GM19099 (cell line): ENCODE data around the gene LTBP1.

Experiments used
- POLR2A ChIP-seq: IDR thresholded peaks from 3 replicates; pipeline ENCODE4 v1.6.1; 2011; ENCODE audit warnings: low read depth; ENCODE audit not compliant: insufficient read length; ENCODE audit errors: extremely low read depth

The LTBP1 gene

DNA sequence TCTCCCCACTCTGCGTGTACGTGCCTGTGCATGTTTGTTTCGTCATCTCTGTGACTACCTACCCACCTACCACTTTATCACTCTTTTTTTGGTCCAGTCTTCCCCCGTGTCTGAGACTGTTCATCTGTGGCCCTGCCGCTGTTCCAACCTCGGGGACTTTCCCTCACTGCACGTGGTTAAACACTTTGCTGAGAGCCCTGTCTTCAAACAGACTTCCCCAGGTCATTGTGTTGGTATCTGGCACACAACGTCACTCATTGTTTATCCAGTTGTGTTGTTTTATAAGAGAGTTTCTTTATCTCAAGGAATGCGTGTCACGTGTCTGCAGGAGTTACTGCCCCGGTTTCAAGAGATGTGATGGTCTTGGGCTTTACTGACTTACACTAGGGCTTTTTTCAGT lies 267.7 kb downstream of the LTBP1 start:
- no peak for TF ChIP-seq POLR2A

DNA sequence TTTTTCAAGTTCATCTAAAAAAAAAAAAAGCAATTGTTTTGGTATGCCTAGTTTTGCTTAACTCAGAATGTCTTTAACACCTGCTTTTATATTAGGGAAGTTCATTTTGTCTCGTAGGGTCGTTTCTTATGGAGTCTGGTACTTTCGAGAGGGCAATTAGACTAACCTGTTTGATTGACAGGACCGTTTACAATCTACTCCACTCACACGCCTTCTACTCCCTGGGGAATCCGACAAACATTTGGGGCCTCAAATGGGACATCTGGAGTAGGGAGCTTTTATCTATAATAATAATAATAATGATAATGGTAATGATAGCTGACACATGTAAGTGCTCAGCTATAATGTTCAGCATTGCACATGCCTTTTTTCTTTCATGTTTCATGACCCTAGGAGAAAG lies 268.1 kb downstream of the LTBP1 start:
- no peak for TF ChIP-seq POLR2A

DNA sequence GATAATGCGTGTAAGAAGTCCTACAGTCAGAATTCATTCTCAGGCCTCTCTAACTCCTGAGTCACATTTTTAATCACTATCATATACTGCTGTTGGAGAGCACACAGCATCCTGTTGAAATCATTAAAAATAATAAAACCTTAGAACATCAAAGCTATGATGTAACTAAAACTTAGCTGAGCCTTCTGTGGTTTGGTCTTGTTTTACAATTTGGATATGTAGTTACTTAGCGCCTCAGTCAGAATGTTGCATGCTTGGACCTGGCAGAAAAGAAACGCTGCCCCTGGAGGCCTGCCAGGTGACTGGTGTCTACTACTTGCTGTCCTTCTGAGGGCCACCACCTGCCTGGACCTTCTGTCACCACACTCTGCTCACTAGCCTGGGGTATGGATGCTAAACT lies 268.5 kb downstream of the LTBP1 start:
- TF ChIP-seq POLR2A: no peak

DNA sequence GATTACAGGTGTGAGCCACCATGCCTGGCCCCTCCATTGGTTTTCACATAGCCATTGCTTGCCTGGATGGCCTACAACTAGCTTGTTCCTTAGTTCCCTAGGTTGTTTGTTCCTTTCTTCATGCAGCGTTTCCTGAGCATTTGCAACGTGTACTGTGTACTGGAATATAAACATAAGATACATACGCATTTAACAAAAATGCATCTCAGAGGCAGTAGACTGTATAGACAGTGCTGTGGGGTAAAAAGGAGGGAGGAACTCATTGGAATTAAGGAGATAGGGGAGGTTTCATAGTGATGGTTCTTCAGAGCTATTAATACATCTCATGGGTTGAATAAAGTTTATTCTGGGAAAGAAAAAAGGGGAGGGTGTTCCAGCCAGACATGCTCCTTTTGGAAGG lies 269.2 kb downstream of the LTBP1 start:
- no peak for TF ChIP-seq POLR2A

DNA sequence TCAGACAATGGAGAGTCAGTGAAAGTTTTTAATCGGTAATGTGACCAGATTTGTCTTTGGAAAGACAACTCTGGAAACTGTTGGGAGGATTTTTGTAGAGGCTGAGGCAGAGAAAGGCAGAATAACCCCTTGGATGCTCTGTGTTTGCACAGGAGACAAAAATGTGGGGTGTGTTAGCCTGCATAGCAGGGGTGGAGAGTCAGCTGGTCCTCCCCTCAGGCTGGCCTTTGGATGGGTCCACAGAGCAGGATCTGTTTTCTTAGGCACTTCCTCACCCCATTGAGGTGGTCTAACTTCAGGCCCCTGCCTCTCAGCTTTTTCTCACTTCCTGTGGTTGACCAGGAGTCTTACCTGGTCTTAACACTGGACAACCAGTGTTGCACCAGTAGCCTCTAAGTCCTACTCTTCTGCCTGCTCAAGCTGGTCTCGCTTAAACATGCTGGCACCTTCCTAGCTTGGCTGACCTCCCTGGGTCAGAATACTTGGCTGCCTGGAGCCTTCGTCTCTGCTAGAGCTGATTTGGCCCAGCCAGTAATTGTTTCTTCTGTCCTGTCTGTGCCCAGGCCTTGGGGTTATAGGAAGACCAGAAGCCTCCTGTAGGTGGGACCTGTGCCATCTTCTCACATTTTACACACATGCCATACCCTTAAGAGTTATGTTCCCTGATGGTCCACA lies 269.9 kb downstream of the LTBP1 start:
- TF ChIP-seq POLR2A: no peak

DNA sequence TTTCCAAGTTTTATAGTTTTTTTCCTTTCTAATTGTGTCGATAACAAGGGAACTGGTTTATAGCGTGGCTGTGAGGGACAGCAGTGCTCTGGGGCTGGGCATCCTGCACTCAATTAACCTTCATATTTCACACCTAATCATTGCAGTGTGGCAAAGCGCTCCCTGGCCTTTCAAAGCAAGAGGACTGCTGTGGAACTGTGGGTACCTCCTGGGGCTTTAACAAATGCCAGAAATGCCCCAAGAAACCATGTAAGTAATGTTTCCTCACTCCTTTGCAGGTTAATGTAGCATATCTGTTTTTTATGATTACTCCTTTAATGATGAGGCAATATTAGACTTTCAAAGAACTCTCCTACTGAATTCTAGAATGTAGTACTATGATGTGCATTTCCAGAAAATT lies 270.7 kb downstream of the LTBP1 start:
- TF ChIP-seq POLR2A: no peak

DNA sequence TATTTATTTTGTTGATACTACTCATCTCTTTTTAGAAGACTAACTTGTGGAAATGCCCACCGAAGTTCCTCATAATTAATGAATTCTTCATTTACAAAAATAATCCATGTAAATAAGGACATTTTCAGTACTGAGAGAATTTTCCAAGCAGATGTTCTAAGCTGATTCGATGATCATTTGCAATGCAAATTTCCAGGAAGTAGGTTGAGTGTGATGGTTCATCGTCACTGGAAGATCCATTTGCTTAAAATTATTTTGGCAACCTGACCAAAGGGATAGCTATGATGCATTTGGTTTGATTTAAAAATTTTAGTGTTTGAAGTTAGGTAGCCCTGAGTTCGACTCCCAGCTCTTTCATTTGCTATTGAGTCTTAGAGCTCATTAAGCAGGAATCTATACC lies 272.4 kb downstream of the LTBP1 start:
- TF ChIP-seq POLR2A: no peak

DNA sequence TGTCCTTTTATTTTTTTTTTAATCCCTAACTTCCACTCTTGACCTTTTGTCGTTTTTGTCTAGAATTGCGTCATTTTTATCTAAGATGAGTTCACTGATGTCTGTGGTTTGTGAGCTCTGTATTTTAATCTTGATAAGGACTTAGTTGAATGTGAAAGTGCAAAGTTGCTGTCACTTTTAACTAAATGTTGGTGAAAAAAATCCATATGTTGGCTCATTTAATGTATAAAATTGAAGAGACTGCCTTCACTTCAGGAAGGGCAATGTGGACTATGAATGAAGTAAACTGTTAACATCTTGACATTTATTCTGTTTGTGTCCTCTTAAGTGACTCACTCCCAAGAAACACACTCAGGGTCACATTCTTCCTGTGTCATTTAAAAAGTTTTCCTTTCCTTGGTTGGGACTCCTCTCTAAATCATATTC lies 273.1 kb downstream of the LTBP1 start:
- no peak for TF ChIP-seq POLR2A

DNA sequence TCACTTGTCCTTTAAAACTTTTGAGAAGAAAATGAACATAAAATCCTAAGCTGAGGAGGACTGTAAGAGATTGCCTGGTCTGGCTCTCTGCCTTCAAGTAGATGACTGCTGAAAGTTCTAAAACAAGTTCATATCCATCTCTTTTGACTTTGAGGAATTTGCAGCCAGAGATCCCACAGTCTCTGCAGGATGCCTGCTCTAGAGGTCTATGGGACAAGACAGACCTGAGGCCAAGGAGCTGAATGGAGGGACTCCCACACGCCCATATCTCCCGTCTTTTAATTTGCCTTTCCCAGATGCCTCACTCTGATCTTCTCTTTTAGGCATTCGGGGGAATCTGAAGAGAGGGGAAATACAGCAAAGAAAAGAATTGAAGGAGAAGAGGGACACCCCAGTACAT lies 273.8 kb downstream of the LTBP1 start:
- no peak for TF ChIP-seq POLR2A

DNA sequence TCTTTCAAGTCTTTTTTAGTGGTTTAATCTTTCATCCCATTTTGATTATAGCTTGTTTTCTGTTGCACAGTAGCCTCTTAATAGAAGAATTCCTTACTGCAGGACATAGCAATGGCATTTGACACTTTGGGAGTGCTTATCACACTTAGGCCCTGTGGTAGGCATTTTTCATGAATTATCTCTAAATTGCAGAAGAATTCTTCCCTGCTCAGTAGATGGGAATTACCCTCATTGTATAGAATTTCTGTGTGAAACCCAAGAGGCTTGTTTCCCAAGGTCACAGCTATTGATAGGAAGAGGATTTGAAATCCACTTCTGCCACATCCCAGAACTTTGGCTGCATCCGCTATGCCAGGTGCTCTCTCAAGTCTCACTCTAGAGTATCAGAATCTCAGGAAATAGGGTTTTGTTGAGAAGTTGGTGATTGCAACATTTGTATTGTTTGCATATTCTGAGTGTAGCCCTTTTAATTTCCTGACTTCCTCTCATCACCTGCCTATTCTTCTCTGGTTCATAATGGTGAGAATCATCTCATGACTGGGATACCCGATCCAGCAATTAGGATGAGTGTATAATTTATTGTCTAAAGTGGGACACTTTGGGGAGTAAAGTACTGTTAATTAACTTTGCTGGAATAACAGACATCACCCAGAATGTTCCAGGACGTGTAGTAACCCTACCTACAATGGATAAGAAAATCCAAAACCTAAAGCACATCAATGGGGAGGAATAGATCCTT lies 274.5 kb downstream of the LTBP1 start:
- no peak for TF ChIP-seq POLR2A

DNA sequence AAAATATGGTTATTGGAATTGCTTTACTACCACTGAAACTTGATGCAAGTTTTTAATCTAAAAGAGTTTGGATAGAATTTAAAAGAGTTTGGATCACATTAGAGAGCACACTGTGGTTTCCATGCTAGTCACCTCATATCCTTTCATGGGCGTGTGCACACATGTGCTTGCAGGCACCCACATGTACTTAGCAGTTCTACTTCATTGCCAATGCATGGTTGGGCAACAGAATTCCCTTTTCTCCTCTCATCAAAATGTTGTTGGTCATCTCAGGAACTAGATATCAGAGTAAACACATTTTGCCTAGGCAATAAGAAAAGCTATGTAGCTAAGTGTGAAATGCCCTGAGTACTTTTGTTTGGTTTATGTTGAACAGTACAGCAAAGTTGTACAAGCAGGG lies 275.6 kb downstream of the LTBP1 start:
- no peak for TF ChIP-seq POLR2A

DNA sequence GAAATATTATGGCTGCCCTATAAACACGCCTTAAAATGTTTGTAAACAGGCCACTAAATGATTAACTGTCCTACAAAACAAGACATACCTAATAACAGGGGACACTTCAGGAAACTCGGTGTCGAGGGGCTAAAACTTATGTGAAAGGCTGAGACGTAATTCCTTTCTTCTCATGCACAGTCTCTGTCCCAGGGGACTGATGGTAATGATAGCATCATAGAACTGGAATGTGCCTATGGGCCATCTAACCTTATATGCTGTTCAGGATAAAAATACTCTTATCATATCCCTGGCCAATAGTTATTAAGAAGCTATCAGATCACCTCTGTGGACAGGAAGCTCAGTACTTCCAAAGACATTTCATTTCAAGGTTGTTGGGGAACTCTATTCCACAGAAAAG lies 277.1 kb downstream of the LTBP1 start:
- no peak for TF ChIP-seq POLR2A

DNA sequence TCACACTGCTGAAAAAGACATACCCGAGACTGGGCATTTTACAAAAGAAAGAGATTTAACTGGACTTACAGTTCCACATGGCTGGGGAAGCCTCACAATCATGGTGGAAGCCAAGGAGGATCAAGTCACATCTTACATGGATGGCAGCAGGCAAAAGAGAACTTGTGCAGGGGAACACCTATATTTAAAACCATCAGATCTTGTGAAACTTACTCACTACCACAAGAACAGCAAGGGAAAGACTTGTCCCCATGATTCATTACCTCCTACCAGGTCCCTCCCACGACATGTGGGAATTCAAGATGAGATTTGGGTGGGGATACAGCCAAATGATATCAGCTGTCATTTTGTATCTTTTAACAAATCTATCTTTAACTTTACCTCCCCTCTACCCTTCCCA lies 278.6 kb downstream of the LTBP1 start:
- TF ChIP-seq POLR2A: no peak

DNA sequence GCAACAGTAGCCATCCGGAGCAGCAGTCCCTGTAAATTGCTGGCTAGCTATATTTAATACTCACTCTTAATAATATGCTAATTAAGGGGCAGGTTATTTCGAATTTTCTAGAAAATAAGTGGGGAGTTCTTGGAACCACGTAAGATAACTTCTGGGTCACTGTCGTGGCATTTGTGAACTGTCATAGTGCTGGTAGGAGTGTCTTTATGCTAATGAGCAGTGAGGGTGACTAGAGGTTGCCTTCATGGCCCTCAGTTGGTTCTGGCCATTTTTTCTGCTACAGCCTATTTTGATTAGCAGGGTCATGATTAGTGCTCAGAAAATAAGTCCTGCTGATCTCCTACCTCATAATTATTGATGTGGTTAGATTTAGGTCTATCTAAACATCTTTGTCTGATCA lies 279.8 kb downstream of the LTBP1 start:
- TF ChIP-seq POLR2A: no peak

DNA sequence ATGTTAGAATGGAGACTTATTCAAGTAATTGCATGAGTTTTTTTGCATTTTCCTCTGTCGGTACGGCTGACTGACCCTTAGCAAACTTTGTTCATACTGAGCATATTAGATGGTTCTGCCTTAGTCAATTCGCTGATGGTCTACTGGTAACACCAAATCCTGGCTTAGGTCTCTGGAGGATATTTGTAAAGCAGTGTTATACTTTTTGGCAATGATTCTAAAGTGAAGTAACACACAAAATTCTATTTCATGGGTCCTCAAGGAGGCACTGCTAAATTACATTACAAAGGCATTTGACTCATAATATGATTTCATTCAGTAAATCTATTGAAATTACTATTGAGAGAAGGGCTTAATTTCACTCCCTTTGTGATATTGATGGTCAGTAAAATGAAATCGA lies 282.9 kb downstream of the LTBP1 start:
- TF ChIP-seq POLR2A: no peak

DNA sequence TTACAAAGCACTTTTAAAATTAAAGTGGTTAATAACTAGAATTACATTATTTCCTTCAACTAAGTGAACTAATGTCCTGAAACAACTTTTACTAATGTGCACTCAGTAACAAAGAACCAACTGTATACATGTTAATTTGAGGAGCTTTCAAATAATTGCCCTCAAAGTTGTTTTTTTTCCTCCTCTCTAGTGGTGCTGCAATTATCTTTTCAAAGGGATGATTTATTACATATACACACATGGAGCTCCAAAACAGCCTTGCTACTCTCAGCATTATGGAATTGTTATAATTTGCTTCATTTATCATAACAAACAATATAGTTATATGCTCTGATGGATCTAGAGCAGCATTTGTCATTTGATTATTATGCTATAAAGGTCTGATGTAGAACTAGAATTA lies 283.4 kb downstream of the LTBP1 start:
- TF ChIP-seq POLR2A: no peak

DNA sequence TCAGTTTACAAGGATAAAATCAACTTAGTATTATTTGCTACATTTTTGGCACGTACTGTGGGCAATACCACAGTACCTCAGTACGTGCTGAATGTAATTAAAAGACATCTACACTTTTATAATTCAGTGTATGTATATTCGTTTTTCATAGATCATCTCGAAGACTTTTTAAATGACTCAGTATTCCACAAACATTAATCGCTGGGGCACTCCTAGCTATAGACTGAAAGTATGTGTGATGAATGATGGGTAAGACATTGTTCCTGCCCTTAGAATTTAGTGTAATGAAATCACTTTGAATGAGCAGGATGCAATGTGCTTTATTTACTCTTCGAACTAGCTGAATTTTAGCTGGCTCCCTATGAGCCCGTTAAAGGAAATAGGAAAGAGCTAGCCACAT lies 284.1 kb downstream of the LTBP1 start:
- TF ChIP-seq POLR2A: no peak
